Adrenal gland (tissue), 12 donors: ENCODE data around the gene U2SURP. TPM values are rescaled to one million over a fixed set of nuclear protein-coding genes. Genes with fewer than 3 reads are reported as not detected.
"Not testable (repeated sequence)": the region's sequence is repeated elsewhere in the genome, so short reads cannot be mapped to it uniquely, and the experiment has no call there.

ENCODE experiments used
- DNase-seq, 7 donors: peaks; one replicate each; pipeline ENCODE4 v3.0.0-alpha.2; 2019 to 2020
- H3K27ac ChIP-seq, 5 donors: fragments of 200-600 bp; sonication (generic) in 4 of 5; 1 replicate in 3 of 5; 2 replicates in 2 of 5; pipeline versions ENCODE4 v1.5.1 to v1.8.0; 2016 to 2020; ENCODE audit warnings: mild to moderate bottlenecking in 1 of 5
- H3K27me3 ChIP-seq: fragments of 200-600 bp; 2 replicates; pipeline ENCODE4 v1.8.0; 2021
- H3K36me3 ChIP-seq, 2 donors: fragments of 200-600 bp; replicated peaks in 1 of 2; 1 replicate in 1 of 2; 2 replicates in 1 of 2; pipeline versions ENCODE4 v1.5.1 to v1.8.0; 2018 to 2022
- H3K4me1 ChIP-seq, 2 donors: fragments of 200-600 bp; replicated peaks in 1 of 2; 1 replicate in 1 of 2; 2 replicates in 1 of 2; pipeline versions ENCODE4 v1.5.1 to v1.8.0; 2018 to 2021
- H3K4me3 ChIP-seq, 4 donors: fragments of 200-600 bp; sonication (generic) in 3 of 4; one replicate each; pipeline ENCODE4 v1.5.1; 2016 to 2018
- H3K9me3 ChIP-seq, 3 donors: fragments of 200-600 bp; sonication (generic) in 1 of 3; replicated peaks in 1 of 3; 1 replicate in 2 of 3; 2 replicates in 1 of 3; pipeline versions ENCODE4 v1.5.1 to v1.8.0; 2016 to 2021
- CTCF ChIP-seq, 6 experiments: fragments of 450-650 bp in 4 of 6; fragments of 200-600 bp in 2 of 6; sonication (generic) in 1 of 6; IDR thresholded peaks; 1 replicate in 5 of 6; 2 replicates in 1 of 6; pipeline versions ENCODE4 v1.5.1 to v1.8.0; 2016 to 2021; ENCODE audit warnings: antibody characterized with exemption in 6 of 6, mild to moderate bottlenecking in 2 of 6, moderate library complexity in 1 of 6
- POLR2A ChIP-seq, 2 donors: fragments of 450-650 bp; IDR thresholded peaks; one replicate each; pipeline ENCODE4 v1.6.1; 2017; ENCODE audit warnings: antibody characterized with exemption in 2 of 2, mild to moderate bottlenecking in 2 of 2, moderate library complexity in 1 of 2
- WGBS, 4 donors: extraction: QIAGEN DNeasy Blood & Tissue Kit in 2 of 4; methylation state at CpG; one replicate each; pipeline versions ENCODE4 v1.1.5 to v1.1.7; 2013 to 2017; 5-methylcytosine and 5-hydroxymethylcytosine counted together
- intact Hi-C, 2 donors: fragments of 100-400 bp; cut with DNase I; formaldehyde crosslinking; loops; one replicate each; pipeline versions ENCODE4 v1.14.1 to v1.15.0; 2022 to 2023
- polyA plus RNA-seq, 3 donors: library from polyadenylated mRNA; stranded (reverse); fragments of 200-250 nt in 2 of 3; fragments of 350-450 nt in 1 of 3; fragmentation: Illumina TruSeq in 1 of 3; extraction: RNeasy Lipid Tissue Mini Kit (QIAGEN cat#74804) in 1 of 3; gene quantifications; one replicate each; pipeline ENCODE4 v1.2.3, GENCODE V29; 2013 to 2014
- total RNA-seq, 9 donors: library from RNA; depleted of rRNA in 4 of 9; stranded (reverse); fragments of >200 nt in 4 of 9; fragments of 120-200 nt in 1 of 9; fragmentation: NEBNext Ultra II Directional in 1 of 9; extraction: Animal tissue kit (Norgen Biotek cat#: 25700) in 1 of 9; gene quantifications; one replicate each; pipeline versions ENCODE4 v1.1.0 to v1.2.4, GENCODE V29; 2013 to 2023
- donor health status: healthy with polysubstance abuse.
- donor health status: Bipolar disorder and iron deficiency.
- donor health status: DM: yes; HTN: yes; CAD: no.
- donor health status: DM: no; HTN: no; CAD: no.
- donor health status: DM: no; HTN: no; CAD: no.
- donor health status: DM: yes; HTN: yes; CAD: no.

The U2SURP gene
- total and polyA plus RNA-seq, 12 donors = 18.6 to 113 (median 56.4) TPM

GRCh38 chr3:143031327-143031726 is 30.0 kb downstream of the U2SURP start:
- no peaks in the 10 kb centered on the region for H3K4me1 ChIP-seq
- DNase-seq = no peak
- TF ChIP-seq CTCF (IDR thresholded peaks at IDR 0.05) (no peak), POLR2A (IDR thresholded peaks at IDR 0.05) (no peak)
- WGBS, 4 donors = 86 to 95% (median 90%) methylated on average over 2 of the region's 2 CpGs
- no peak overlapping the region for H3K4me3 ChIP-seq
- no peaks in the 10 kb centered on the region for H3K9me3 ChIP-seq
- peaks cover 0 to 43% of the 10 kb centered on the region in 2 donors for H3K36me3 ChIP-seq
- intact Hi-C loops = no loop called here
- H3K27me3 ChIP-seq = no peaks in the 10 kb centered on the region
- H3K27ac ChIP-seq = no peak overlapping the region

DNA sequence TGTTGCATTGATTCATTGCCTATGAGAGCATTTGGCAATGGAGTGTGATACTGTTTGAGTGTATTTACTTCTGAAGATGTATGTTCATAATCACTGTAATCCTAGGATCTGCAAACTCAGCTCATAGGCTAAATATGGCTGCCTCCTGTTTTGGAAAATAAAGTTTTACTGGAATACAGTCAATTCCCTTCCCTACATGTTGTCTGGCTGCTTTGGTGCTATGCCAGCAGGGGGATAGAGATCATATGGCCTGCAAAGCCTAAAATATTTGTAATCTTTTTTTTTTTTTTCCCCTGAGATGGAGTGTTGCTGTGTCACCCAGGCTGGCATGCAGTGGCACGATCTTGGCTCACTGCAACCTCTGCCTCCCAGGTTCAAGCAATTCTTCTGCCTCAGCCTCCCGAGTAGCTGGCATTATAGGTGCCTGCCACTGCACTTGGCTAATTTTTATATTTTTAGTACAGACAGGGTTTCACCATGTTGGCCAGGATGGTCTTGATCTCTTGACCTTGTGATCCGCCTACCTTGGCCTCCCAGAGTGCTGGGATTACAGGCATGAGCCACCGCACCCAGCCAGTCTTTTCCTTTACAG is 30.5 kb downstream of the U2SURP start:
- H3K4me3 ChIP-seq, H3K27ac ChIP-seq, H3K4me1 ChIP-seq, intact Hi-C loops, DNase-seq, H3K9me3 ChIP-seq, H3K27me3 ChIP-seq: not testable (repeated sequence)
- WGBS, 4 donors = 91 to 95% (median 95%) methylated on average over 4 of the region's 4 CpGs
- peaks cover 0 to 48% of the 10 kb centered on the region in 2 donors for H3K36me3 ChIP-seq

DNA sequence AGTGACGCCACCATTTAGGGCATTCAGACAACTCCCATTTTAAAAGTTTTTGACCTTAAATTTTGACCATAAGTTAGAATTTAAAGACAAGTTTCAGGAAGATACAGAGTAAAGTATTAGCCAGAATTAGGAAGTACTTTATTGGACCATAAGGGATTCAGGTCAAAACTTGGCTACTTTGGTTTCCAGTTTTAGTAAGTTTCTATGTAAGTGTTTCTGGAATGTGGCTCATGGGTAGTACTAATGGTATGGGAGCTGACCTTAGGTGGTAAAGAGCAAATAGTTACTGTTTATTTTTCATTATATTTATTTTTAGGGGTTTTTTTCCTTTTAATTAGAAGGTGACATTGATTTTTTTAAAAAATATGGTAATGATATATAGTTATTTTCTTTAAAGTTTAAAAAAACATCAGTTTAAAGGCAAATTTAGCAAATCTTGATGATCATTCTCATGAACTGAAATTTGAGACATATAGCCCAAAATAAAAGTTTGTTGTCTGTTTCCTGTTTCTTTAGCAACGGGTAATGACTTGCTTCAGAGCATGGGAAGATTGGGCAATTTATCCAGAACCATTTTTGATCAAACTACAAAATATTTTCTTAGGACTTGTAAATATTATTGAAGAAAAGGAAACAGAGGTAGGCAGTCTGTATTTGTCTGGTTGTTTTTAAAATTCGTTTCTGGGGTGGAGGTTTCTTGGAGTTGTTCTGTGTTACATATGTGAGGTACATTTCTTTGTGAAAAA is 34.3 kb downstream of the U2SURP start:
- 83 to 90% (median 85%) methylated on average over 3 of the region's 3 CpGs for WGBS, 4 donors
- Histone ChIP-seq H3K4me1 (no peaks in the 10 kb centered on the region), H3K4me3 (no peak overlapping the region), H3K27ac (no peak overlapping the region), H3K9me3 (no peaks in the 10 kb centered on the region), H3K36me3 (peaks cover 0 to 45% of the 10 kb centered on the region in 2 donors), H3K27me3 (no peaks in the 10 kb centered on the region)
- intact Hi-C loops = no loop called here
- TF ChIP-seq POLR2A (IDR thresholded peaks at IDR 0.05) (no peak), CTCF (IDR thresholded peaks at IDR 0.05) (no peak)
- no peak for DNase-seq

DNA sequence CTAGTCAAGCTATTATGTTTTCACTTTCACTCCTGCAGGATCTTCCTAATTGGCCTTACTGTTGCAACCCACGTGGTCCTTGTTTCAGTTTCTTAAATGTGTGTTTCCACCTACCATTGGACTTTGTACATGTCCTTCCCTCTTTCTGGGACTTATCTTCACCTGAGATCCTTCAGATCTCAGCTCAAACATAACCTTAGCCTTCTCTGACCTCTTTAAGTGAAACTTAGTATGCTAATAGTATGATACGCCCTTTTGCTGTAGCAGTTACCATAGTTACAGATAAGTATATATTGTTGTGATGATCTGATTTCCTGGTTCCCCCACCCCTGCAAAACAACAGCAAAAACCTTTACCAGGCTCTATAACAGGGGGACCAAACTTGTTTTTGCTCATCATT is 35.2 kb downstream of the U2SURP start:
- Histone ChIP-seq H3K4me3 (no peak overlapping the region), H3K27me3 (no peaks in the 10 kb centered on the region), H3K27ac (no peak overlapping the region), H3K9me3 (peaks cover 0 to 4% (median 0%) of the 10 kb centered on the region in 3 donors), H3K4me1 (no peaks in the 10 kb centered on the region), H3K36me3 (peaks cover 0 to 45% of the 10 kb centered on the region in 2 donors)
- no peak for TF ChIP-seq POLR2A (IDR thresholded peaks at IDR 0.05)
- no peak for TF ChIP-seq CTCF (IDR thresholded peaks at IDR 0.05)
- intact Hi-C loops = no loop called here
- WGBS, 4 donors = 68 to 88% (median 79%) methylated on average over 2 of the region's 2 CpGs
- no peak for DNase-seq
